ENCODE results near the gene PXMP4. TPM values are rescaled to one million over a fixed set of nuclear protein-coding genes. Genes with fewer than 3 reads are reported as not detected.
A peak's percentile ranks its signal among the peaks of the same experiment; 100 is the strongest.
"Not testable (repeated sequence)": the region's sequence is repeated elsewhere in the genome, so short reads cannot be mapped to it uniquely, and the experiment has no call there.

PXMP4 gene
- 19.5 TPM for total RNA-seq

- DNase-seq (ENCODE audit: low spot score): peak; percentile 94
These were observed at the start of gene PXMP4 for GRCh38 chr20:33719989-33720709. PXMP4 (minus strand) TSS chr20:33720310; CDS start chr20:33720207, 103 bp downstream.

GRCh38 chr20:33769043-33769442 lies 48.9 kb upstream of the PXMP4 start:
- DNase-seq (ENCODE audit: low spot score): no peak

- no peak for DNase-seq (ENCODE audit: low spot score)
These were observed 47.6 kb upstream of the PXMP4 start for GRCh38 chr20:33767777-33768138.

GRCh38 chr20:33766686-33767085 lies 46.6 kb upstream of the PXMP4 start:
- no peak for DNase-seq (ENCODE audit: low spot score)

GRCh38 chr20:33765592-33765991 lies 45.5 kb upstream of the PXMP4 start:
- DNase-seq (ENCODE audit: low spot score): no peak

GRCh38 chr20:33765099-33765498 lies 45.0 kb upstream of the PXMP4 start:
- DNase-seq (ENCODE audit: low spot score): no peak

GRCh38 chr20:33761698-33762250 lies 41.7 kb upstream of the PXMP4 start:
- no peak for DNase-seq (ENCODE audit: low spot score)

GRCh38 chr20:33757458-33757857 lies 37.3 kb upstream of the PXMP4 start:
- DNase-seq (ENCODE audit: low spot score): no peak

- no peak for DNase-seq (ENCODE audit: low spot score)
These were observed 36.9 kb upstream of the PXMP4 start for GRCh38 chr20:33757046-33757445.

GRCh38 chr20:33755936-33756490 lies 35.9 kb upstream of the PXMP4 start:
- not testable (repeated sequence) for DNase-seq (ENCODE audit: low spot score)

GRCh38 chr20:33753763-33754162 lies 33.7 kb upstream of the PXMP4 start:
- DNase-seq (ENCODE audit: low spot score): no peak

- DNase-seq (ENCODE audit: low spot score): no peak
These were observed 33.0 kb upstream of the PXMP4 start for GRCh38 chr20:33753143-33753542.

GRCh38 chr20:33751775-33752174 lies 31.7 kb upstream of the PXMP4 start:
- DNase-seq (ENCODE audit: low spot score): no peak

- no peak for DNase-seq (ENCODE audit: low spot score)
These were observed 26.4 kb upstream of the PXMP4 start for GRCh38 chr20:33746325-33746998.

GRCh38 chr20:33744773-33745385 lies 24.8 kb upstream of the PXMP4 start:
- no peak for DNase-seq (ENCODE audit: low spot score)

- no peak for DNase-seq (ENCODE audit: low spot score)
These were observed 24.1 kb upstream of the PXMP4 start for GRCh38 chr20:33744181-33744580.

GRCh38 chr20:33740189-33740588 lies 20.1 kb upstream of the PXMP4 start:
- DNase-seq (ENCODE audit: low spot score): no peak

- no peak for DNase-seq (ENCODE audit: low spot score)
These were observed 19.4 kb upstream of the PXMP4 start for GRCh38 chr20:33739493-33739892.

- DNase-seq (ENCODE audit: low spot score): no peak
These were observed 16.9 kb upstream of the PXMP4 start for GRCh38 chr20:33736962-33737361.

GRCh38 chr20:33733654-33734576 lies 13.8 kb upstream of the PXMP4 start:
- DNase-seq (ENCODE audit: low spot score): no peak

All from ureter (tissue), 1 donor.